Omental fat pad (tissue), 4 donors: Measurements from ENCODE around the gene DVL1. TPM values are rescaled to one million over a fixed set of nuclear protein-coding genes. Genes with fewer than 3 reads are reported as not detected.

ENCODE experiments used
- ATAC-seq: fragments of 150-250 bp; one replicate; pipeline ENCODE4 v1.9.1; 2016; ENCODE audit warnings: mild to moderate bottlenecking, moderate library complexity; ENCODE audit not compliant: low FRiP score
- DNase-seq: peaks from one replicate; pipeline ENCODE4 v3.0.0-alpha.2; 2019; ENCODE audit warnings: low spot score
- CTCF ChIP-seq, 3 donors: fragments of 450-650 bp; IDR thresholded peaks; one replicate each; pipeline ENCODE4 v1.5.1; 2016 to 2017; ENCODE audit warnings: antibody characterized with exemption in 3 of 3, mild to moderate bottlenecking in 3 of 3, moderate library complexity in 2 of 3
- total RNA-seq, 4 donors: library from RNA; depleted of rRNA; stranded (reverse); fragments of >200 nt; gene quantifications; one replicate each; pipeline ENCODE4 v1.1.0, GENCODE V29; 2016

The DVL1 gene
- total RNA-seq, 4 donors from 2014 or later, result 56.6 to 65.0 (median 61.8) TPM

GRCh38 chr1:1300352-1300739 is 48.9 kb downstream of the DVL1 start:
- DNase-seq (no peak), ATAC-seq (no peak)
- TF ChIP-seq CTCF (IDR thresholded peaks at IDR 0.05), result no peak

GRCh38 chr1:1299686-1300351 is 49.4 kb downstream of the DVL1 start:
- no peak for TF ChIP-seq CTCF (IDR thresholded peaks at IDR 0.05)
- DNase-seq (no peak), ATAC-seq (no peak)

- no peak for TF ChIP-seq CTCF (IDR thresholded peaks at IDR 0.05)
- DNase-seq (no peak), ATAC-seq (no peak)
These were observed 50.1 kb downstream of the DVL1 start for GRCh38 chr1:1298861-1299685.

GRCh38 chr1:1297802-1298424 is 51.3 kb downstream of the DVL1 start:
- TF ChIP-seq CTCF (IDR thresholded peaks at IDR 0.05), result no peak
- ATAC-seq, result no peak
- DNase-seq, result no peak

- no peak for TF ChIP-seq CTCF (IDR thresholded peaks at IDR 0.05)
- no peak for ATAC-seq
- DNase-seq, result no peak
These were observed 52.9 kb downstream of the DVL1 start for GRCh38 chr1:1296070-1297061.

- TF ChIP-seq CTCF (IDR thresholded peaks at IDR 0.05), result no peak
- DNase-seq, result no peak
- no peak for ATAC-seq
These were observed 53.9 kb downstream of the DVL1 start for GRCh38 chr1:1295154-1295923.
